Measurements from ENCODE around the gene SPTSSB.

SPTSSB gene

DNA sequence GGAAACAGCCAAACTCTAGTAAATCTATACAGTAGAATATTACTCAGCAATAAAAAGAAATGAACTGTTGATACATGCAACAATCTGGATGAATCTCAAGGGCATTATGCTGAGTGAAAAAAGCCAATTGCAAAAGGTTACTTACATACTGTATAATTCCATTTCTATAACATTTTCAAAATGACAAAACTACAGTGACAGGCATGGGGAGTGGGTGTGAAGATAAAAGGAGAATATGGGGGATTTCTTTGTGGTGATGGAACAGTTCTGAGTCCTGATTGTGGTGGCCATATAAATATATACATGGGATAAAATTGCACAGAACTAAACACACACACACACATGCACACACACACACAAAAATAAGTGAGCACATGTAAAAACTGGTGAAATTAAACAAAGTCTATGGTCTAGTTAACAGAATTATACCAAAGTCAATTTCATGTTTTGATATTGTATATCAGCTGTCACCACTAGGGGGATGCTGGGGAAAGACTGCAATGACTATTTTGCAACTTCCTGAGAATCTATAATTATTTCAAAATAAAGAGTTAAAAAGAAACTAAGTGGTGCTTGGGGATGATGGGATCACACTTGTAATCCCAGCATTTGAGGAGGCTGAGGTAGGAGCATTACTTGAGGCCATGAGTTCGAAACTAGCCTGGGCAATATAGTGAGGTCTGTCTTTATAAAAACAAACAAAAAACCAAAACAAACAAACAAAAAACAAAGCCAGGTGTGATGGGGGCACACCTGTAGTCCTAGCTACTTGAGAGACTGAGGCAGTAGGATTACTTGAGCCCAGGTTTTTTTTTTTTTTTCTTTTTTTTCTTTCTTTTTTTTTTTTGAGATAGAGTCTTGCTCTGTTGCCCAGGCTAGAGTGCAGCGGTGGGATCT, 66.0 kb downstream of the SPTSSB start:
- Histone ChIP-seq H3K27me3 (ENCODE audit: insufficient read depth, low read length) (no peaks in the 10 kb centered on the region), H3K4me3 (ENCODE audit: low read length) (no peak overlapping the region), H3K9me3 (ENCODE audit: insufficient read depth, low read depth, low read length) (no peaks in the 10 kb centered on the region), H3K4me1 (ENCODE audit: insufficient read depth, low read length) (no peaks in the 10 kb centered on the region), H3K36me3 (ENCODE audit: insufficient read depth, low read depth, low read length) (no peaks in the 10 kb centered on the region), H3K9ac (ENCODE audit: low read depth, low read length) (no peak overlapping the region), H3K27ac (ENCODE audit: low read length) (no peak overlapping the region)

DNA sequence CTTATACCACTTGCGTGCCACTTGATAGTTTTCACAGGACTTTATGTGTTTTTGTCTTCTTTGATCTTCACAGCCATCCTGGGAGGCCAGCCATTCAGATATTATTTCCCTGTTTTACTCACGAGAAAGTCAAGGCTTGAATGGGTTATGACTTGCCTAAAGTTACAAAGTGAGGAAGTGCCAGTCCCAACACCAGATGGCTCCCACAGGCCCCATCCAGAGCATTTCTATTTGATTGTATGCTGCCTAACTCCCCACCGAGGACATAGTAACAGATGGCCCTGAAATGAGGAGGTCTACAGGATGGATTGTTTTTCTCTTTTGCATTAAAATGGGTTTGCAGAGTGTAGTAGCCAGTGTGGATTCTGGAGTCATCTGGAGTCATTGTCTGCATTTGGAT, 74.5 kb downstream of the SPTSSB start:
- Histone ChIP-seq H3K27ac (ENCODE audit: low read length) (no peak overlapping the region), H3K36me3 (ENCODE audit: insufficient read depth, low read depth, low read length) (no peaks in the 10 kb centered on the region), H3K4me3 (ENCODE audit: low read length) (no peak overlapping the region), H3K9ac (ENCODE audit: low read depth, low read length) (no peak overlapping the region), H3K4me1 (ENCODE audit: insufficient read depth, low read length) (no peaks in the 10 kb centered on the region), H3K9me3 (ENCODE audit: insufficient read depth, low read depth, low read length) (peaks cover 14% of the 10 kb centered on the region; the same call in 1 of the 2 replicates), H3K27me3 (ENCODE audit: insufficient read depth, low read length) (no peaks in the 10 kb centered on the region)

DNA sequence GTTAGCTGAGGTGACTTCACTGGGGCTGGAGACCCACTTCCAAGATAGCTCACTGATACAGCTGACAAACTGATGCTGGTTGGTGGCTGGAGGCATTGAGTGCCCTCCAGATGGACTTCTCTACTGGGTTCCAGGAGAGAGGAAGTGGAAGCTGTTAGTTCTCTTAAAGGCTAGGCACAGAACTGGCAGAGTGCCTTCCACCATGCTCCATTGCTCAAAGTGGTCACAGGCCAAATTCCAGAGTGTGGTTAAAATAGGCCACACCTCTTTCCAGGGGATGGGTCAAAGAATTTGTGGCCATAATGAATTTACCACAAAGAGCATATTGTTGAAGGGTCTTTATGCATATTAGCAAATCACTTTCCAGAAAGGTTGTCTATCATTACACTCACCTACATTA, 76.0 kb downstream of the SPTSSB start:
- Histone ChIP-seq H3K9me3 (ENCODE audit: insufficient read depth, low read depth, low read length) (peaks cover 14% of the 10 kb centered on the region; the same call in 1 of the 2 replicates), H3K9ac (ENCODE audit: low read depth, low read length) (no peak overlapping the region), H3K4me3 (ENCODE audit: low read length) (no peak overlapping the region), H3K36me3 (ENCODE audit: insufficient read depth, low read depth, low read length) (no peaks in the 10 kb centered on the region), H3K27me3 (ENCODE audit: insufficient read depth, low read length) (no peaks in the 10 kb centered on the region), H3K27ac (ENCODE audit: low read length) (no peak overlapping the region), H3K4me1 (ENCODE audit: insufficient read depth, low read length) (no peaks in the 10 kb centered on the region)
